AML-193 (cell line): ENCODE data around the gene SESN1.

Source experiments
- DNase-seq, 2 experiments: peaks; one replicate each; lab custom pipeline; 2025; lab: John Stamatoyannopoulos, UW

Gene SESN1

DNA sequence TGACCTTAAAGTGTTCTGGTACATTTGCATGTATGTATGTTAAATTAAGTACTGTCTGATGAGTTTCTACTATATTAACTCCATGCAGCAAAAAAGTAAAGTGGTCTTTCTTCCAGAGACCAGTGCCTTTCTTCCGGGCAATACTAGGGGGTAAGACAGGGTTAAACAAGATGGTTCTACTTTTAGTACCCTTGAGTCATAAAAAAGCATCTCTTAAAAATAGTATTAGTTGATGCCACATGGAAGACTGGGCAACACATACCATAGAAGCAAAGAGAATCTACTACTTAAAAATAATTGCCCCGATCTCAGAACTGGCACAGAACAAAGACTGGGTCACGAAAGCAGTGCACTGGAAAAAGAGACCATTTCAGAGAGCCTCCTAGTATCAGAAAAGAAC, 66.2 kb downstream of the SESN1 start:
- DNase-seq: no peak

DNA sequence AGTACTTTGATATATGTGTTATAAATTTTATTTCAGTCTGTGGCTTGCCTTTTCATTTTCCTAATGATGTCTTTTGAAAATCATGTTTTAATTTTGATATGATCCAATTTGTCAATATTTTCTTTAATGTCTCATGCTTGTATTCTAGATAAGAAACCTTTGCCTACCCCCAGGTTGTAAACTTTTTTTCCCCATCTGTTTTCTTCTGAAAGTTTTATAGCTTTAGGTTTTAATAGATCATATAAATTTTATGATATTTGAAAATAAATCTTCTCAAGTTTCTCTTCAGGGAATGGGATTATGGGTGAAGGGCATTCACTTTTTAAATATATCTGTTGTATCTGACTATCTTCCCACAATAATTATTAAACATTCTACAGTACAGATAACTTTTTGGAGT, 66.7 kb downstream of the SESN1 start:
- no peak for DNase-seq

DNA sequence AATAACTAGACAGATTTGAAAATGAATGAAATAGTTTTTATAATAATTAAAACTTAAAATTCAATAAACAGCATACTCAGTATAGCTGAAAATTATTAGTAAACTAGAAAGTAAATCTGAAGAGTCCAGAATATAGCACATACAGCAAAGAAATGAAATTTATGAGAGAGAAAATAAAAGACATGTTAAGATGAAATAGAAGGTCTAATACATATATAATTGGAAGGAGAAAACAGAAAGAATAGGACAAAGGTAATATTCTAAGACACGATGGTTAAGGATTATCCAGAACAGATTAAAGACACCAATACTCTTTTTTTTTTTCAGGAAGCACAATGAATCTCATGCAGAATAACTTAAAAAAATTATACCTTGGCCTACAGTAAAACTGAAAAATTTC, 69.0 kb downstream of the SESN1 start:
- DNase-seq: no peak

DNA sequence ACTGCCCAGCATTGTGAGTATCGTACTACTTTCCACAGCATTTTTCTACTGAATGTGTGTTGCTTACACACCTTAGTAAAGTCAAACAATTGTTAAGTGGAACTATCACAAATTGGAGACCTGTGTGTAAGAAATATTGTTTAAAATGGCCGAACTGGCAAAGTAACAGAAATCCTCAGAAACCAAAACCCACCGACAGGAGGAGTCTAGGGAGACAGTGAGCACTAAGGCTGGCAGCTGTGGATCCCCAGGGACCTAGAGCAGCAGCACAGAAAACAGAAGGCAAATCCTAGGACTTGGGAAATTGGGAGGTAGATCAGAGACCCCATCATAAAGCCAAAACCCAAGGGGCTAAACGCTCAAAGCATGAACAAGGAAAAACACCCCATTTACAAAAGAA, 69.9 kb downstream of the SESN1 start:
- DNase-seq: no peak

DNA sequence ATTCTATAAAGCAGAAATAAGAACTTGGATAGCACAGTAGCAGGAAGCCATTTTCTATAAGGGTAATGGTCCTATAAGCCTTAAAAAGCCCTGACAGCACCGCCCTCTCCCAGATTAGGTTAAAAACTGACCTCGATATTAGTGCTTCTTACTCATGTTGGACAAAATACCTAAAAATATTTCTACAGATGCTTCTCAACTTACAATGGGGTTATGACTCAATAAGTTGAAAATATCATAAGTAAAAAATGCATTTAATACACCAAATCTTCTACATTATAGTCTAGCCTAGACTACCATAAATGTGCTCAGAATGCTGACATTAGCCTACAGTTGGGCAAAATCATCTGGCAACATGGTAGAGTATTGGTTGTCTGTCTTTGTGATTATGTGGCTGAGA, 70.3 kb downstream of the SESN1 start:
- DNase-seq: no peak

DNA sequence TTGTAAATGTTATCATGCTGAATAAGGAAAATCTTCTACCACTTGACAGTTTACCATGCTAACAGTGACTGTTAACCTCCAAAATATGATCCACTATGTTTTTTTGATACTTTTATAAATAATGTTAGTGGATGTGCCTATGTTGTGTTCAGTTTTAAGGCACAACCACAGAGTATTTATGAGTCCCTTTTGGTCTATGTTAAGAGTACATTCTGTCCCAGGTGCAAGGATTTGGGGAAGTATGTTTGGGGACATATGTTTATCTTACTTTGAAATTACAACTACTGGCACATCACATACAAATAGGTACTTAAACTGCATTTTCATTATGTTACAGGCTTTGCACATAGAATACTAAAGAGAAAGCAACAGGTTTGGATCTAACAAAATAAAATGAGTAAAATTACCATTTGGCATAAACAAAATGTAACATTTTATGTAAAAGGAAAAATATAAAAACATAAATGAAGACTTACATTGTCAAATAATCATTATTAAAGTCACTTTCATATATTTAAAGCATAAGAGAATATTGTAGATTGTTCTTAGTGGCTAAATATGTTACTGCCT, 71.2 kb downstream of the SESN1 start:
- no peak for DNase-seq

DNA sequence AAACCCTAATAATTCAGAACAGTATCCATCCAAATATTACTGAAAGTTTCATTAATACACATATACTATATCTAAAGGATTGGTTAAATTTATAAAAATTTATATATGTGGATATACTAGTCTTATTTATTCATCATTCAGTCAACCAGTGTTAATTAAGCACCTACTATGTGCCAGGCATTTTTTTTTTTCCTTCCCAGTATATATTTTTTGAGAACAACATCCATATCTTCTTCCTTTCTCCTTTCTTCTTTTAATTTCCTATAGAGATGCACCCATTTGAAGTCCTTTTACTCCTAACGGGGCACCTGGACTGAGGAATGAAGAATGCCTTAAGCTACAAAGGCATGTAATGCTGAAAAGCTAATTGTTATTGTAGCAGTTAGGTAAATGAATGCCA, 72.8 kb downstream of the SESN1 start:
- no peak for DNase-seq

DNA sequence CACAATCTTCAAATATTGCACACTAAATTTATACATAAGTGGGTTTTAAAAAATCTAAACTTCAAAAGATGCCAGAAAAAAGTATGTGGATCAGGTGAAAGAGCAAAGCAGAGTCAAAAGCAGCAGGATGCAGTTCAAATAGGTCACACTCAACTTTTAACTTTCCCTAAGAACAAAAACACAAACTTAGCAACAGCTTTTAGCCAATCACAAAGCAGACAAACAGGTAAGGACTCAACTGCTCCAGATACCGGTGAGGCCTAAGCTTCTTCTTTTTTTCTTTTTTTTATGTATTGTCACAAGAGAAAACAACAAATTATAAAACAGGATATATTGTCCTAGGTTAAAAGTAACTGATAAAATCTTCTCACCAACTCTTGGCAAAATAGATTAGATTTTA, 74.7 kb downstream of the SESN1 start:
- DNase-seq: no peak

DNA sequence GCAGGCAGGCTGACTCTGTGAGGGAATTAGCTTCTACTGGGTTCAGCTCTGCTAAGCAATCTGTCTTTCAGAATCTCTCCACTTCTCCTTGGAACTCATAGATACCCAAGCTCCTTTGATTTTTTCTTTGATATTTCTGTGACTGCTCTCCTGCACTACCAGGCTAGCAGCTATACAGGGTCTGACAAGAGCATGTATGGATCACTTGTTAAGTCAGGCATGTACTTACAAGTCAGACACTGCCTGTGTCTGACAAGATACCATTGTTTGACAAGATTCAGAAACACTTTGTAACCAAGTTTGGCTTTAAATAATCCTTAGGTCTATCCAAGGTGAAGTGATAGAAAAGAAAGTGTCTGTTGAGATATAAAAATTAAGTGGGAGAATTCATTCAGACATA, 79.5 kb downstream of the SESN1 start:
- DNase-seq: no peak

DNA sequence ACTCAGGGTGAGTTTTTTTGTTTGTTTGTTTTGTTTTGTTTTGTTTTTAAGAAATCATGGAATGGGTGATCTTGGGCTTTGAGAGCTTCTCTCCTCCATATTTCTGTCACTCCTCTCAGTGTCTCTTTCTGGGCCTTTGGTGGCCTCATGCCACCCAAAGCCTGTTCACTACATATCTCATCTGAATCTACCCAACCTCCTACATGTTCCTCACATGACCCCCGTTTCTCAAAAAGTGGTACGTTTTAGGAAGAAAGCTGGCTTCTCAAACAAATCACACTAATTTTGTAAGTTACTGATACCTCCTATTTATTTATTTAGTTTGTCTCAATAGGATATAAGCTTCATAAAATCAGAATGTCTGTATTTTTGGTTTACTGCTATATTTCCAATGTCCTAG, 80.0 kb downstream of the SESN1 start:
- no peak for DNase-seq

DNA sequence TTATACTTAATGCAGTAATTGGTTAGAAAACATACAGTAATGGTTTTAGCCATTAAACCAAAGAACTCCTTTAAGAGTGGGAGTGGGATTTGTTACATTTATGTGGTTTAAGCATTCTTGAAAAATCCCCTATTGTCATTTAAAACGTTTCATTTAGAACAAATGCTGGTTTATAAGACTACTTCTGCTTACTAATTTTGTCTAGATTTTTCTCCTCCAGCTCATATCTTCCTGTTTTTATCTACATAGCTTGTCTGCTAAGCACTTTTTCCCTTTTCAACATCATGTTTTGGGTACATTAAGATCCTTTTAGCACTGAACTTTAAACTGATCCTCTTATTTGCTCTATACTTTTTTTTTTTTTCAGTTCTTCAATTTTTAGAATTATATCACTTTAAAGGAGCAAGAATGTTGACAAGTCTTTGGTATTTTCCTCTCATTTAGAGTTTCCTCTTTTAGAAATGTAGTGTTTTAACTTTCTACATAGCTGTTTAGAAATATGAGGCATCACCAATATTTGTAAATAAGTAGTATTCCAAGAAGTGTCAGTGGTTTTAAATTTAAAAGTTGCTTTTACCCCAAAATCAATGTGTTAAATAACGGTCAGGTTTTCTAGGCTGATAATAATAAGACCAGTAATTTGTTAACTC, 80.9 kb downstream of the SESN1 start:
- DNase-seq: peak; percentile 73 to 75

DNA sequence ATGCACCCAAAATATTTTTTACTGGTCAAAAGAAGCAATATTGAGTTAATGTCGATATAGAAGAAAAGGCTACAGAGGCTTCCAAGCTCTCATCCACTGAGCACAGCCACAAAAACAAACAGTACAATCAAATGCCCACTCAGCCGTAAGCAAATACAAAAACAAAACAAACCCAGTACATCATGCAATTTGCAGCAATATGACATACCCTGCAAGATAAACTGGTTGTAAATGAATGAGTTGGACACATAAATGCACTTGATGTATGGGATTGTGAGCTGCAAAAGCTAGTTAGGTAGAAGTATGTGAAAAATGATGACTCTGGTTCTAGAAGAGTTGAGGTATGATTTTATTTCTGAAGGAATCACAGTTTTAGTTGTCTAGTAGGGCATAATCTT, 83.9 kb downstream of the SESN1 start:
- DNase-seq: no peak

DNA sequence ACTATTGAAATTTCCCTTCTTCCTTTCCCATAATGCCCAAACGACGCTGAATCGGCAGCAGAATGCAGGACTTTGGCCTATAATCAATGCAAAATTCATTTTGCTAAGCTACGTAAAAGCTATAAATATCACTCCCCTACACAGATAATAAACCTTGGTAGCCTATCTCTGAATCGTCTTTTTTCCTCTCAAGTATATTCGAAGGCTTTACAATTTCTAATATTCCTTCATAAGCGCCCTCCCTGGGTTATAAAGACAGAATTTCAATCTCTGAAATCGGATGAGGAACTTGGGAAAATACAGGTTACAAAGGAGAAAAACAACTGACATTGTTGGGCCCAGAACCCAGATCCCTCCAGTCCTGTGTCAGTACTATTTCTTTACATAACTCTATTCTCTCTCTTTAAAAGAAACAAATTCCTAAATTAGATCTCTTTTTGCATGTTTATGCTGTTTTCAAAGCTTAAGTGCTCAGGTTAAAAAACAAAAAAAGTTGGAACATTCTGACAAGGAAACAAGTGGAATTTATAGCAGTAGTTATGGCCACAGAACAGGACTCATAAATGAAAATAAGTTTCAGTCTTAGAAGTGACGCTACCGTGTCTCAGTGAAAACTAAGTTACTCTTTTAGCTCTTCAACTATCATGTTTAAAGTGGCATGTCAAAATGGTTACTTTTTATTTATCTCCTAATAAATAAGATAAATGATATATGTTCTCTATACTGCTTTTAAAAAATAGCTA, 84.5 kb downstream of the SESN1 start:
- DNase-seq: peak in 1 of 2 experiments; percentile 31

DNA sequence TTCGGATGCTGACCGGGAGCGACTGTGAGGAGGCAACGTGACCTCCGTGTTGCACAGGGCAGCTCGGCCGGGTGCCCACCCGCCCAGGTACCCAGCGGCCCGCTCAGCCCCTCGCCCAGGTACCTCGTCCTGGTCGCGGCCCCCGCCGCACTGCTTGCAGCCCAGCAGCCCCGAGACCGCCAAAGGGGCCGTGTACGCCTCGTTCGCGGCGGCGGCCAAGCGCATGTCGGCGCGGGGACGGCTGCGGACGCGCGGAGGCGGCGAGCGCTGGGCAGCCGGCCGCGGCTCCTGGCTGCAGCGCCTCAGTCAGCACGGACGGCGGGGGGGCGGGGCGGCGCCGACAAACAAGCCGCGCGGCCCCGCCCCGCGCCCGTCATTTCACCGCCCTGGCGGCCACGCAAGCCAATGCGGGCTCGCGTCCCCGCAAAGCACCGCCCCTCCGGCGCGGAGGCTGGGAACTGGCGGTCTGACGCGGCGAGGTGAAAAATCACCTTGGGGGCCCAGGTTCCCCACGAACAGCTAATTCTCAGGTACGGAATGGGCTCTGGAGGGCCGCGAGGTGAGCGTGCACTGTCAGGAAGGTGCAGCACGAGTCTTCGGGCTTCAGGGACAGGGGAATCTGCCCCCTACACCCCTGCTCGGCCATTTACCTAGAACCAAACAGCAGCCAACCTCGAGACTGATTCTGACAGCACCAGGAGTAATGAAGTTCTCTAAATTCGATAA, 85.2 kb downstream of the SESN1 start:
- DNase-seq: peak; percentile 91 to 92

DNA sequence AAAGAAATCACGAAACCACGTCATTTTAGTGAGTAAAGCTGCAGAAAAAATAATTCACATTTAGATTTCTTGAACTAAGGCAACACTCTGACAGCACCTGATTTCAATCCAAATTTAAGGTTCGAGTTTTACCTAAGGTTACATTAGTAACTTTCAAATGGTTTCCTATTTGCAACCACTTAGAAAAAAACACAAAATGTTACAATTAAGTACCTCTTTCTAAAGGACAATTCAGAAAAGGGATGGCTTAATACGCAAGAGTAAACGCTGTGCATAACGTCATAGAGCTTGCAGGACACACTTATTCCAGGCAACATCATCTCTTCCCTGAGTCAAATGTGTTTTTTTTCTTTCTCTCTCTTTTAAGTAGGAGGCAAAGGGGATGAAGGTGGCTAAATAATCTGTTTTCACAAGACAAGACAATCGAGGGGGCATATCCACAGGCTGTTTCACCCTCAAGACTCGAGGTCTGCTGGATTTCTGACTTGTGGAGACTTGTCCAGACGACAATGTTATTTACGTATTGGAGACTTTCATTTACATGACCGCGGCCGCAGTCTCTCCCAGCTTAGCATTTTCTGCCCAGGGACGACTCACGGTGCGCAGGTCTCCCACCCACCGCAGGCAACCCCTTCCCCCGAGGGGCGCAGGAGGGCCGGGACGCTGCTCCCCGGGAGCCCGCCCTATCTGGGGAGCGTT, 86.0 kb downstream of the SESN1 start:
- peak; percentile 59 to 76 for DNase-seq

DNA sequence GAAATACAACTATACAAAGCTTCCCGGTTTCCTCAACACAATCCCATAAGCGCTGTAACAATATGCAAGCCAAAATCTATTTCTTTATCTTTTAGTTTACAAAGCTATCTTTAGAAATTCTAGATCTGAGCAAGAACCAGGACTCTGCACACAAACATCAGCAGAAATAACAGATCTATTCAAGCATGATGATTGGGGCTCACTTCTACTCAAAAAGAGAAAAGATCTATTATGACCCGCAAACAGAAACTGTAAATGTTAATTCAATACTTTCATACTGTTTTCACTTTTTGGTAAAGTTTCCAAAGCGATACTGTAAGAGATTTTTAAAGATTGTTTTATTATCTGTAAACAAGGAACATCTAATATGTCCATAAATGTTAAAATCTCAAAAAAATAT, 86.6 kb downstream of the SESN1 start:
- DNase-seq: no peak

DNA sequence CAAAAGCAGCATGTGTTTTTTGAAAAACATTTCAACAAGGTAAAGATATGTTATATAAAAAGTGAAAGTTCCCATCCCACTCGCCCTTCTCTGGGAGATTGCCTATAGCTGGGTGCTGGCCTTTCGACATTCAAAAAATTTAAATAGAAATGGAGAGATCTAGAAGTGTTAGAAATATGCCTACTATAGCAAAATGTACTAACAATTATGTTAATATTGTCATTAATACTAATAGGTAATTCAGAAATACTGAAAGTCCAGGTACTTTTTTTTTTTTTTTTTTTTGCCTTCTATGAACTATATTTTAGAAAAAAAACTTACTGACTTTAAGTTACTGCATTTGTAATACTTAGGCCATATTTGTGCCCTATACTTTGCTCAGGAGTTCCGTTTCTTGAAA, 87.1 kb downstream of the SESN1 start:
- no peak for DNase-seq

DNA sequence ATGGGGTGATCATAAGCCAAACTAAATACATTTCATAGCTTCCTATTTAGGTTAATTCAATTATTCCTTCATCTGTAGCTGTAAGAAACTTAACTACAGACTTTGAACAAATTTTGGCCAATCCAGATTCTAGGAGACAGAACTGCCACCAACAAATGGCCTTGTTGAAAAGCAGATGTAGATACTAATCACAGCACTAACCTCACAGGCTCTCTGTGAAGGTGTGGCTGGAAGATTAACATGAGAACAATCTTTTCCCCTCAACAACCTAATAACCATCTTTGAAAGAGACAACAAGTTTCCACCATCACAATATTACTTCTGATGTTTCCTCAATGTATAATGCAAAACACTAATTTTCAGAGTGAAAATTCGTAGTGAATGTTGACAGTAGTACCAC, 87.8 kb downstream of the SESN1 start:
- DNase-seq: no peak

DNA sequence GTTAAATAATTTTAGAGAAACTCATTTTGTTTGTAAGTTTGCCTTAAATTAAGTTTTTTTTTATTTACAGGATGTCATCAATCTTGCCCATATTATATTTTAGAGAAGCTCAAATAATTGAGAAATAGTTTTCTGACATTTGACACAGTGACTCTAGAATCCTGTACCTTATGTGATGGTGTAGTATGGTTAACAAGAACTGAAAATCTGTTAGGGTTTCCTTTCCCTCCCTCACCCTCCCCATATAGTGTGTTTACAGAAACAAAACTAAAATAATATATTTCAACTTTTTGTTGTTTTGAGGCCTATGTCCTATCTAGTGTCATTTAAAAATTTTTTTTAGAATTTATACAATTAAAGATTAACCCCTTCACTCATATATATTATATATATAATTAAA, 91.8 kb downstream of the SESN1 start:
- DNase-seq: no peak

DNA sequence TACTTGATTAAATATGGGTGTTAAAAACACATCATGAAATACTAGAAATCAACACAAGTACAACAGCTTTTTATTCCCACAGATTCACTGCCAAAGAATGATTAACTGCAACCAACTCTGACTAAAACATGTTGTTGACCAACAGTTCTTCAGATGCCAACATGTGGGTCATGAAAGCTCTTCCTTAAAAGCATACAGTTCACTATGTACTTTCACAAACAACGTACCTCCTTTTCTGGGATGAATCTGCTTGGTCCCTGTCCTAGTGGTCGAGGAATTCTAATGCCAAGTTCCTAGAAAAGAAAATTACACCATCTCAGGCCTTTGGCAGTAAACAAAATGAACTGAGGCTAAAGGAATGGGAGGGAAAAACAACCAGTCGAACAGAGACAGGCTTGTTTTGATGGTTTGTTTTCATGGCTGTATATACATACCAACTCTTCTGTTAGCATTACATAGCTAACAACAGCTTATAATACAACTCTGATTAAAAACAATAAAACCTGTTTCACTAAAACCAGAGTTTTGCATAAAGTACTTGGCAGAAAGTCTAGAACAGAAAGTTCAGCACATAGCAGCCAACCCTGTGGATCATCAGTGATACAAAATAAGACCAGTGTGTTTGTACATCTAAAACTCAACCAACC, 92.5 kb downstream of the SESN1 start:
- no peak for DNase-seq

DNA sequence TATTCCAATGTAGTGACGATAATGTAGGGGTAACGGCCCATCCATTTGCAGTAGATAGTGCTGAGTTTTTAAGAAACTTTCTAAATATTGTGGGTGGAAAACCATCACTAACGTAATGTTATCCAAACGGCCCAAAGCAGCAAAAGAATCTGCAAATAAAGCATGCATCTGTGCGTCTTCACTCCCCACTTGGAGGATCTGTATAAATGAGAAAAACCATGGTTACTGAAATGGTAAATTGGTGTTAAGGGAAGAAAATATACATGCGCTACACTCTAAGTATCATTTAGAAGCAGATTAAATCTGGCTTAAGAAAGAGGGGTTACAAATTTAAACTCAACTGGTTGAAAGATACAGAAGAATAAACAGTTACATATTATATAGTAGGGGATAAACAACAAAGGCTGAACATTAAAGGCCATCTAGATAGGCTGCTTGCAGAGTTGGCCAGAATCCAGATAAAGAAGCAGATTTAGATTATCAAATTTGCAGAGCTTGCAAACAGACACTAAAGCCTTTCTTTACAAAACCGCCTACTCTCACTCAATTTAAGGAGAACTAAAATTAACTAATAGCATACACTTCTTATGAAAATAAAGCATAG, 93.3 kb downstream of the SESN1 start:
- no peak for DNase-seq
